Subcutaneous abdominal adipose tissue (tissue), 5 donors: Measurements from ENCODE around the gene ZNF630.
"Not testable (repeated sequence)": the region's sequence is repeated elsewhere in the genome, so short reads cannot be mapped to it uniquely, and the experiment has no call there.

Experiments
- H3K27ac ChIP-seq: one replicate; pipeline ENCODE4 v1.7.0; 2013; ENCODE audit warnings: low read depth, mild to moderate bottlenecking, inconsistent platforms, low read length, moderate library complexity
- H3K27me3 ChIP-seq, 5 donors: one replicate each; pipeline ENCODE4 v1.7.0; 2013; ENCODE audit warnings: low read length in 5 of 5, inconsistent platforms in 1 of 5; ENCODE audit not compliant: control insufficient read depth in 5 of 5, insufficient read depth in 4 of 5
- H3K36me3 ChIP-seq, 5 donors: one replicate each; pipeline ENCODE4 v1.7.0; 2013; ENCODE audit warnings: low read length in 5 of 5; ENCODE audit not compliant: control insufficient read depth in 5 of 5, insufficient read depth in 5 of 5
- H3K4me1 ChIP-seq, 5 donors: one replicate each; pipeline ENCODE4 v1.7.0; 2013; ENCODE audit warnings: low read length in 5 of 5, mild to moderate bottlenecking in 3 of 5, moderate library complexity in 1 of 5; ENCODE audit not compliant: control insufficient read depth in 5 of 5, insufficient read depth in 5 of 5
- H3K4me3 ChIP-seq, 5 donors: one replicate each; pipeline ENCODE4 v1.7.0; 2013; ENCODE audit warnings: low read length in 5 of 5, low read depth in 1 of 5
- H3K9ac ChIP-seq, 5 donors: one replicate each; pipeline ENCODE4 v1.7.0; 2013; ENCODE audit warnings: low read length in 5 of 5, mild to moderate bottlenecking in 4 of 5, moderate library complexity in 3 of 5
- H3K9me3 ChIP-seq, 5 donors: one replicate each; pipeline ENCODE4 v1.7.0; 2013; ENCODE audit warnings: low read length in 5 of 5; ENCODE audit not compliant: control insufficient read depth in 5 of 5
- donor health status: healthy.
- donor health status: healthy.
- donor health status: healthy.
- donor health status: healthy.
- donor health status: healthy.

Gene ZNF630

GRCh38 chrX:48030641-48031173, 40.7 kb downstream of the ZNF630 start:
- H3K36me3 ChIP-seq, H3K9ac ChIP-seq, H3K4me1 ChIP-seq, H3K27ac ChIP-seq, H3K9me3 ChIP-seq, H3K4me3 ChIP-seq: not testable (repeated sequence)
- peaks cover 0 to 13% (median 2%) of the 10 kb centered on the region in 5 donors for H3K27me3 ChIP-seq

GRCh38 chrX:48030237-48030636, 41.2 kb downstream of the ZNF630 start:
- no peak overlapping the region for H3K27ac ChIP-seq
- H3K9ac ChIP-seq: no peak overlapping the region
- H3K27me3 ChIP-seq: peaks cover 0 to 14% (median 2%) of the 10 kb centered on the region in 5 donors
- peaks cover 0 to 13% (median 4%) of the 10 kb centered on the region in 5 donors for H3K4me1 ChIP-seq
- H3K36me3 ChIP-seq: no peaks in the 10 kb centered on the region
- no peaks in the 10 kb centered on the region for H3K9me3 ChIP-seq
- H3K4me3 ChIP-seq: no peak overlapping the region

GRCh38 chrX:48028091-48028490, 43.3 kb downstream of the ZNF630 start:
- no peak overlapping the region for H3K27ac ChIP-seq
- peaks cover 0 to 14% (median 2%) of the 10 kb centered on the region in 5 donors for H3K27me3 ChIP-seq
- no peaks in the 10 kb centered on the region for H3K9me3 ChIP-seq
- no peaks in the 10 kb centered on the region for H3K36me3 ChIP-seq
- H3K9ac ChIP-seq: no peak overlapping the region
- no peak overlapping the region for H3K4me3 ChIP-seq
- peaks cover 0 to 14% (median 5%) of the 10 kb centered on the region in 5 donors for H3K4me1 ChIP-seq

GRCh38 chrX:48027545-48027944, 43.9 kb downstream of the ZNF630 start:
- Histone ChIP-seq H3K4me1 (peaks cover 0 to 14% (median 6%) of the 10 kb centered on the region in 5 donors), H3K27me3 (peaks cover 0 to 14% (median 2%) of the 10 kb centered on the region in 5 donors)
- not testable (repeated sequence) for H3K9ac ChIP-seq, H3K4me3 ChIP-seq, H3K9me3 ChIP-seq, H3K27ac ChIP-seq, H3K36me3 ChIP-seq

GRCh38 chrX:48025561-48025960, 45.9 kb downstream of the ZNF630 start:
- Histone ChIP-seq H3K9me3 (peaks cover 0 to 9% (median 5%) of the 10 kb centered on the region in 5 donors), H3K4me3 (no peak overlapping the region), H3K27ac (no peak overlapping the region), H3K36me3 (no peaks in the 10 kb centered on the region), H3K9ac (peak overlapping the region in 1 of 5 donors; percentile 14), H3K4me1 (peaks cover 0 to 18% (median 12%) of the 10 kb centered on the region in 5 donors), H3K27me3 (peaks cover 0 to 10% (median 2%) of the 10 kb centered on the region in 5 donors)

- Histone ChIP-seq H3K9me3 (peaks cover 0 to 9% (median 5%) of the 10 kb centered on the region in 5 donors), H3K4me1 (peaks cover 0 to 18% (median 12%) of the 10 kb centered on the region in 5 donors), H3K36me3 (no peaks in the 10 kb centered on the region), H3K4me3 (no peak overlapping the region), H3K9ac (no peak overlapping the region), H3K27me3 (peaks cover 0 to 7% (median 0%) of the 10 kb centered on the region in 5 donors), H3K27ac (no peak overlapping the region)
Measured at GRCh38 chrX:48022738-48023137, 48.7 kb downstream of the ZNF630 start.

GRCh38 chrX:48022100-48022499, 49.3 kb downstream of the ZNF630 start:
- H3K27ac ChIP-seq: no peak overlapping the region
- H3K4me1 ChIP-seq: peaks cover 0 to 18% (median 12%) of the 10 kb centered on the region in 5 donors
- H3K36me3 ChIP-seq: no peaks in the 10 kb centered on the region
- peaks cover 0 to 7% (median 0%) of the 10 kb centered on the region in 5 donors for H3K27me3 ChIP-seq
- H3K4me3 ChIP-seq: peak overlapping the region in 2 of 5 donors; percentile 83 to 94
- no peak overlapping the region for H3K9ac ChIP-seq
- H3K9me3 ChIP-seq: peaks cover 0 to 9% (median 5%) of the 10 kb centered on the region in 5 donors

GRCh38 chrX:48021026-48021900, 50.2 kb downstream of the ZNF630 start:
- peak overlapping the region; percentile 72 to 99 (median 85) for H3K9ac ChIP-seq
- no peaks in the 10 kb centered on the region for H3K36me3 ChIP-seq
- peaks cover 0 to 15% (median 12%) of the 10 kb centered on the region in 5 donors for H3K4me1 ChIP-seq
- peak overlapping the region; percentile 77 to 94 (median 80) for H3K4me3 ChIP-seq
- H3K27me3 ChIP-seq: peaks cover 0 to 7% (median 0%) of the 10 kb centered on the region in 5 donors
- H3K27ac ChIP-seq: peak overlapping the region; percentile 90
- peaks cover 0 to 9% (median 5%) of the 10 kb centered on the region in 5 donors for H3K9me3 ChIP-seq

GRCh38 chrX:48020472-48020871, 51.0 kb downstream of the ZNF630 start:
- not testable (repeated sequence) for H3K36me3 ChIP-seq, H3K9ac ChIP-seq, H3K27me3 ChIP-seq, H3K27ac ChIP-seq, H3K9me3 ChIP-seq
- H3K4me1 ChIP-seq: peaks cover 0 to 11% (median 7%) of the 10 kb centered on the region in 5 donors
- H3K4me3 ChIP-seq: peak overlapping the region; percentile 17 to 94 (median 77)

GRCh38 chrX:48019892-48020291, 51.5 kb downstream of the ZNF630 start:
- H3K4me3 ChIP-seq, H3K27me3 ChIP-seq, H3K9me3 ChIP-seq, H3K27ac ChIP-seq, H3K4me1 ChIP-seq, H3K36me3 ChIP-seq, H3K9ac ChIP-seq: not testable (repeated sequence)
